Activated naive CD8-positive, alpha-beta T cell (primary cell): ENCODE results near the gene METTL23.
A peak's percentile ranks its signal among the peaks of the same experiment; 100 is the strongest.
"Not testable (repeated sequence)": the region's sequence is repeated elsewhere in the genome, so short reads cannot be mapped to it uniquely, and the experiment has no call there.

Experiments
- H3K27ac Mint-ChIP-seq: one replicate; pipeline ENCODE4 v1.8.0; 2021; ENCODE audit warnings: mixed read lengths
- H3K27me3 Mint-ChIP-seq: one replicate; pipeline ENCODE4 v1.8.0; 2021; ENCODE audit warnings: mixed read lengths
- H3K36me3 Mint-ChIP-seq: one replicate; pipeline ENCODE4 v1.8.0; 2021; ENCODE audit warnings: mixed read lengths
- H3K4me1 Mint-ChIP-seq: one replicate; pipeline ENCODE4 v1.8.0; 2021; ENCODE audit warnings: low read depth, mixed read lengths
- H3K4me3 Mint-ChIP-seq: one replicate; pipeline ENCODE4 v1.8.0; 2021; ENCODE audit warnings: mild to moderate bottlenecking, mixed read lengths
- H3K9me3 Mint-ChIP-seq: one replicate; pipeline ENCODE4 v1.8.0; 2021; ENCODE audit warnings: low read depth, mixed read lengths

Gene METTL23

GRCh38 chr17:76716146-76716838 is 10.3 kb upstream of the METTL23 start:
- Mint-ChIP-seq H3K27me3 (no peaks in the 10 kb centered on the region), H3K4me3 (peak overlapping the region; percentile 79), H3K9me3 (no peaks in the 10 kb centered on the region), H3K27ac (peak overlapping the region; percentile 93), H3K4me1 (peaks cover 48% of the 10 kb centered on the region), H3K36me3 (peaks cover 2% of the 10 kb centered on the region)

GRCh38 chr17:76716839-76717215 is 9.8 kb upstream of the METTL23 start:
- Mint-ChIP-seq H3K4me1 (peaks cover 50% of the 10 kb centered on the region), H3K9me3 (no peaks in the 10 kb centered on the region), H3K36me3 (peaks cover 6% of the 10 kb centered on the region), H3K4me3 (peak overlapping the region; percentile 79), H3K27me3 (no peaks in the 10 kb centered on the region), H3K27ac (peak overlapping the region; percentile 93)

DNA sequence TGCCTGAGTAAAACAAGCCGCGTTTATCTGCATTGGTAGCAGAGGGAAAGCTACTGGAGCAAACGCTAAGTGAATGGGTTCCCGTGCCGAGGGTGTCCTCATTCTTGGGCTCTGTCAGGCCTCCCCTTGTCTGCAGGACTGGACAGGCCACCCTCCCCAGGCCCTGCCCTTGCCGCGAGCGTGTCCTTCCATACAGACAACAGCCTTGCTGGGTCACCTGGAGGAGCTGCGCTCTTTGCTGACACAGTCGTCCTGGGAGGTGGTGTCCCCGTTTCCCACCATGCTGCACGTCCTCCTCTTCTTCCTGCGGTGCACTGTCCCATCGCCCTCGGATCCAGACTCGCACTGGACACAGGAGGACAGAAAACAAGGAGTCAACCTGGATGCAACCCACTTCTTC is 8.1 kb upstream of the METTL23 start:
- Mint-ChIP-seq H3K4me3 (no peak overlapping the region), H3K36me3 (peaks cover 8% of the 10 kb centered on the region), H3K4me1 (peaks cover 55% of the 10 kb centered on the region), H3K27ac (no peak overlapping the region), H3K9me3 (no peaks in the 10 kb centered on the region), H3K27me3 (no peaks in the 10 kb centered on the region)

GRCh38 chr17:76720211-76720610 is 6.4 kb upstream of the METTL23 start:
- Mint-ChIP-seq H3K36me3 (peaks cover 8% of the 10 kb centered on the region), H3K4me3 (no peak overlapping the region), H3K27ac (no peak overlapping the region)

DNA sequence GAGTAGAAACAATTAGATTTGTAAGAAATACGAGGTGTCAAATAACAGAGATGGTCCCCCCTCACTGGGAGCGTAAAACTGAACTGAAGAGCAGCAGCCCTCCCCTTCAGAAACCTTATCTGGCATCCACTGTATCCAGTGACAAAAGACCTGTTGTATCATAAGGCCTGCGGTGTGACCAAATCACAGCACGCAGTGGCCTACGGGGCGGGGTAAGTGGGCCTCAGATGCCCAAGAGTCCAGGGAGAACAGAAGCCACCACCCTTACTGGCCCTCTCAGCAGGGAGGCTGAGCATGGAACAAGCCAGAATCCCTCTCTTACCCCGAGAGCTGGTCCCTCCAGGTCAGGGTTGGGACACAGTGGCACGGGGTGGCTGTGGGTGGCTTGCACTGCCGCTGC is 5.7 kb upstream of the METTL23 start:
- Mint-ChIP-seq H3K4me3 (no peak overlapping the region), H3K9me3 (no peaks in the 10 kb centered on the region), H3K27me3 (no peaks in the 10 kb centered on the region), H3K27ac (peak overlapping the region; percentile 19), H3K36me3 (peaks cover 12% of the 10 kb centered on the region), H3K4me1 (peaks cover 49% of the 10 kb centered on the region)

More at GRCh38 chr17:76720211-76720610, 6.4 kb upstream of the METTL23 start:
- Mint-ChIP-seq H3K9me3 (no peaks in the 10 kb centered on the region), H3K27me3 (no peaks in the 10 kb centered on the region), H3K4me1 (peaks cover 51% of the 10 kb centered on the region)

DNA sequence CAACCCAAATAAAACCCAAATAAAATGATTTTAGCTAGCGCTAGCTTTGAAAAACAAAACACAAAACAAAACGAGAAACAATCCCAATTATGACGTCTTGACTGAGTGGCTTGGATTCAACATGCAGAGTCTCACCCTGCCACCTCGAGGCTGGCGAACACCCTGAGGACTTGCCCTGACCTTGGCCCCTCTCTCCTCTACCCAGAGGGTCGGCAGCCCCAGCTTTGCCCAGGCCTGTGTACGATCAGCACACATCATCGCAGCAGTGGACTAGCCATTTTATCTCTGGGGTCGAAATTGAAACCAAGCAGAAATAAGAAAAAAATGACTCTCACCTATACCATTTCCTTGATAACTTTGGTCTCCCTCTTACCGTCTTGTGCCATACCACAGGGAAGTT is 5.2 kb upstream of the METTL23 start:
- peaks cover 10% of the 10 kb centered on the region for H3K36me3 Mint-ChIP-seq
- H3K9me3 Mint-ChIP-seq, result no peaks in the 10 kb centered on the region
- peak overlapping the region; percentile 47 for H3K27ac Mint-ChIP-seq
- no peaks in the 10 kb centered on the region for H3K27me3 Mint-ChIP-seq
- H3K4me1 Mint-ChIP-seq, result peaks cover 44% of the 10 kb centered on the region
- H3K4me3 Mint-ChIP-seq, result peak overlapping the region; percentile 2

DNA sequence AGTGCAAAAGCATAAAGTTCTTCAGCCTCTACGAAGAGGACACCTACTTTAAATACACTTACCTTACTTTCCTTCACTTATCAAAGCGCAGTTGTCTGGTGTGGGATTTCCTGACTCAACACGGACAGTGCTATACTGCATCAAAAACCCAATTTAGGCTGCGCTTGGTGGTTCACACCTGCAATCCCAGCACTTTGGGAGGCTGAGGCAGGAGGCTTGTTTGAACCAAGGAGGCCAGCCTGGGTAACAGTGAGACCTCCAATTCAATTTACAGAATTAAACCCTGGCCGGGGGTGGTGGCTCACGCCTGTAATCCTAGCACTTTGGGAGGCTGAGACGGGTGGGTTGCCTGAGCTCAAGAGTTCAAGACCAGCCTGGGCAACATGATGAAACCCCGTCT is 4.4 kb upstream of the METTL23 start:
- peaks cover 37% of the 10 kb centered on the region for H3K4me1 Mint-ChIP-seq
- peaks cover 10% of the 10 kb centered on the region for H3K36me3 Mint-ChIP-seq
- H3K27me3 Mint-ChIP-seq, result no peaks in the 10 kb centered on the region
- no peak overlapping the region for H3K4me3 Mint-ChIP-seq
- no peak overlapping the region for H3K27ac Mint-ChIP-seq
- H3K9me3 Mint-ChIP-seq, result no peaks in the 10 kb centered on the region

DNA sequence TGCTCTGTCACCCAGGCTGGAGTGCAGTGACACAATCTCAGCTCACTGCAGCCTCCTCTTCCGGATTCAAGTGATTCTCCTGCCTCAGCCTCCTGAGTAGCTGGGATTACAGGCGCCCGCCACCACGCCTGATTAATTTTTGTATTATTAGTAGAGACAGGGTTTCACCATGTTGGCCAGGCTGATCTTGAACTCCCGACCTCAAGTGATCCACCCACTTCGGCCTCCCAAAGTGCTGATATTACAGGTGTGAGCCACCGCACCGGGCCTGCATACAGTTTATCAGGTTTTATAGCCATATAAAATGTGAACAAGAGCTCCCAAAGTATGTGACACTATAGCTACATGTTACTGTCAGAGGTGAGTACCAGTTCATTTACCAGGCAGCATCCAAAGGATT is 3.7 kb upstream of the METTL23 start:
- H3K36me3 Mint-ChIP-seq, H3K27ac Mint-ChIP-seq, H3K27me3 Mint-ChIP-seq, H3K9me3 Mint-ChIP-seq: not testable (repeated sequence)
- peaks cover 40% of the 10 kb centered on the region for H3K4me1 Mint-ChIP-seq
- H3K4me3 Mint-ChIP-seq, result peak overlapping the region; percentile 27

DNA sequence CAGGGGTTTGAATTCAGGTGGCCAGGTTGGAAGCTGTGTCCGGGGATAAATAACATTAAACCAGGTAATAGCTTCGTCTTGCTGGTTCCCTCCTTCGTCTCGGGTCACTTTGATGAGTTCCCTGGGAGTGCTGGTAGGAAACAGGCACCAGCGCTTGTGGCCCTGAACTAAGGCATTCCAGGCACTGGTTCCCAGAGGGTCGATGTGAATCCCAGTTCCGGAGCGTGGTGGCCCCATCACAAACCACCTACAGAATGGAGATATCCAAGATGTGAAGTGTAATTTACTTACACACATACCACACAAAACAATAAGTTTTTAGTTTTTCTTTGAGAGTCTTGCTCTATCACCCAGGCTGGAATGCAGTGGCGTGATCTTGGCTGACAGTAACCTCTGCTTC is 2.8 kb upstream of the METTL23 start:
- Mint-ChIP-seq H3K4me3 (peak overlapping the region; percentile 62), H3K36me3 (peaks cover 10% of the 10 kb centered on the region), H3K27ac (peak overlapping the region; percentile 6), H3K4me1 (peaks cover 45% of the 10 kb centered on the region), H3K9me3 (no peaks in the 10 kb centered on the region), H3K27me3 (no peaks in the 10 kb centered on the region)

GRCh38 chr17:76725580-76726230 is 934 bp upstream of the METTL23 start:
- H3K27ac Mint-ChIP-seq, result peak overlapping the region; percentile 94
- H3K9me3 Mint-ChIP-seq, result no peaks in the 10 kb centered on the region
- H3K36me3 Mint-ChIP-seq, result peaks cover 10% of the 10 kb centered on the region
- H3K4me3 Mint-ChIP-seq, result peak overlapping the region; percentile 98
- no peaks in the 10 kb centered on the region for H3K27me3 Mint-ChIP-seq
- H3K4me1 Mint-ChIP-seq, result peaks cover 56% of the 10 kb centered on the region

GRCh38 chr17:76726231-76726775 is 336 bp upstream of the METTL23 start, which contains the start of gene JMJD6:
Gene JMJD6, minus strand, starts transcription at chr17:76726606. Its CDS starts 131 bp downstream, at chr17:76726475.
- Mint-ChIP-seq H3K36me3 (peaks cover 10% of the 10 kb centered on the region), H3K27ac (peak within 1 kb of the TSS; percentile 97), H3K9me3 (no peaks in the 10 kb centered on the region), H3K27me3 (no peaks in the 10 kb centered on the region), H3K4me3 (peak within 1 kb of the TSS; percentile 98), H3K4me1 (peaks cover 57% of the 10 kb centered on the region)

GRCh38 chr17:76727745-76728456 is 1.3 kb downstream of the METTL23 start:
- Mint-ChIP-seq H3K27me3 (no peaks in the 10 kb centered on the region), H3K36me3 (peaks cover 4% of the 10 kb centered on the region), H3K9me3 (no peaks in the 10 kb centered on the region), H3K4me3 (peak overlapping the region; percentile 98), H3K4me1 (peaks cover 58% of the 10 kb centered on the region), H3K27ac (peak overlapping the region; percentile 97)

DNA sequence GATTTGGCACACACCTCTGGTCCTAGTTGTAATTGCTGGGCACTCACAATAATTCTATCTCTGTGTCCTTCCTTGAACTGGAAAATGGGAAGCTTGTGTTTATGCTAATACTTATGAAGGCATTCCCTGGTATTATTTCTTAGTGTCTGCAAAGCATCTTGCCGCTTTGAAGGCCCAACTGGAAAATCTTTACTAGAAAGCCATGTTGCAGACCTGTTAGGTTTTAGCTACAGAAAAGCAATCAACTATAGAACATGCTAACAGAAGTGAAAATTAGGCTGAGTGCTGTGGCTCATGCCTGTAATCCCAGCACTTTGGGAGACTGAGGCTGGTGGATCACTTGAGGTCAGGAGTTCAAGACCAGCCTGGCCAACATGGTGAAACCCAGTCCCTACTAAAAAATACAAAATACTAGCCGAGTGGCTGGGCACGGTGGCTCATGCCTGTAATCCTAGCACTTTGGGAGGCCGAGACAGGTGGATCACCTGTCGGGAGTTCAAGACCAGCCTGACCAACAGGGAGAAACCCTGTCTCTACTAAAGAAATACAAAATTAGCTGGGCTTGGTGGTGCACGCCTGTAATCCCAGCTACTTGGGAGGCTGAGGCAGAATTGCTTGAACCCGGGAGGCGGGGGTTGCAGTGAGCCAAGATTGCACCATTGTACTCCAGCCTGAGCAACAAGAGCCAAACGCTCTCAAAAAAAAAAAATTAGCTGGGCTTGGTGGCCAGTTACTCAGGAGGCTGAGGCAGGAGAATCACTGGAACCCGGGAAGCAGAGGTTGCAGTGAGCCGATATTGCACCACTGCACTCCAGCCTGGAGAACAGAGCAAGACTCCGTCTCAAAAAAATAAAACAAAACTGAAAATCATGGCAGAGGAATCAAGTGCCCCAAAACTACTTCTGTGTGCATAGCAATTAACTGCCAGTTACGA is 5.4 kb downstream of the METTL23 start:
- Mint-ChIP-seq H3K4me3 (peak overlapping the region; percentile 99), H3K36me3 (peaks cover 28% of the 10 kb centered on the region), H3K27ac (peak overlapping the region; percentile 97), H3K4me1 (peaks cover 59% of the 10 kb centered on the region)
- H3K9me3 Mint-ChIP-seq, H3K27me3 Mint-ChIP-seq: not testable (repeated sequence)
